ENCODE results near the gene APOBEC3A. TPM values are rescaled to one million over a fixed set of nuclear protein-coding genes. Genes with fewer than 3 reads are reported as not detected.
"Not testable (repeated sequence)": the region's sequence is repeated elsewhere in the genome, so short reads cannot be mapped to it uniquely, and the experiment has no call there.

APOBEC3A gene
- total RNA-seq, 1 donor from 2014 or later: 5.3 TPM

DNA sequence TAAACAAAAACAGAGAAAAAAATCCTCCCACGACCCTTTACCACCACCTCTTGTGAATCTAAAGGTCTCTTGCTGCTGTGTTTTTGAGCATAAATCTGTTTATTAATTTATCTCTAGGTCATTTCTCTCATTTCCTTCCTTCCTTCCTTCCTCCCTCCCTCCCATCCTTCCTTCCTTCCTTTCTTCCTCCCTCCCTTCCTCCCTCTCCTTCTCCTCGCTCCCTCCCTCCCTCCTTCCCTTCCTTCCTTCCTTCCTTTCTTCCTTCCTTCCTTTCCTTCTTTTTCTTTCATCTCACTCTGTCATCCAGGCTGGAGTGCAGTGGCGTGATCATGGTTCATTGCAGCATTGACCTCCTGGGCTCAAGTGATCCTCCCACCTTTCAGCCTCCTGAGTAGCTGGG, 13.5 kb upstream of the APOBEC3A start:
- no peak for ATAC-seq

DNA sequence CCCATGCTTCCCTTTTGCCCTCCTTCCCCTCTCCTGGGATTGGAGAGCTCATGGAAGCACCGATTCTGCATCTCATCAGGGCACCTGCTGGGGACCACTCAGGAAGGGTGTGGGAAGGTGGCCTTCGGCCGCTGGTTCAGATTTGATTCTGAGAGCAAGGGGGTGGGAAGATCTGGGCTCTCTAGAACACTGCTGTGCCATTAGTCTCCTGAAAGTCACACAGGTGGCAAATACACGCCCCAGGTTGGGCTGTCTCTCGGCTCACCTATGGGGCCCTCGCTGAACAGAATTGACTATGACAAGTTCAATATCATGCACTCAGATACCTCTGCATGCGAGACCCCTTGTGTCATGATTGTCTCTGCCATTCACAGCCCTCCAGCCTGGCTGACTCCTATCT, 12.8 kb upstream of the APOBEC3A start:
- no peak for ATAC-seq

DNA sequence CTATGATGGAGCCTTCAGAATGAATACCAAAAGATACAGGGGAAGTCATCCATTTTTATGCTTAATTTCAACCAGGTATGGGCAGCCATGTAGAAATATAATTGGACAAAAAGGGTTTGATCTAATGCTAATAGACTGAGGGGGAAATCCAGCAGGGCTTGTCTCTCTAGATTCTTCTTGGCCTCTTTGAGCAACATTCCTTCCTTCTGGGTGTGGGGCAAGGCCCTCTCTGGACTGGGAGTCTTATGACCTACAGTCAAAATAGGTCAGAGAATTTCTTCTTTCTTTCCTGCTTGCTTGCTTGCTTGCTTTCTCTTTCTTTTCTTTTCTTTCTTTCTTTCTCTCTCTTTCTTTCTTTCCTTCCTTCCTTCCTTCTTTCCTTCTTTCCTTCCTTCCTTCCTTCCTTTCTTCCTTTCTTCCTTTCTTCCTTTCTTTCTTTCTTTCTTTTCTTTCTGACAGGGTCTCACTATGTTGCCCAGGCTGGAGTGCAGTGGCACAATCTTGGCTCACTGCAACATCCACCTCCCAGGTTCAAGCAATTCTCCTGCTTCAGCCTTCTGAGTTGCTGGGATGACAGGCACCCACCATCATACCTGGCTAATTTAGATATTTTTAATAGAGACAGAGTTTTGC, 11.6 kb upstream of the APOBEC3A start:
- not testable (repeated sequence) for ATAC-seq

- no peak for ATAC-seq
These were observed 10.6 kb upstream of the APOBEC3A start for GRCh38 chr22:38946771-38947170.

DNA sequence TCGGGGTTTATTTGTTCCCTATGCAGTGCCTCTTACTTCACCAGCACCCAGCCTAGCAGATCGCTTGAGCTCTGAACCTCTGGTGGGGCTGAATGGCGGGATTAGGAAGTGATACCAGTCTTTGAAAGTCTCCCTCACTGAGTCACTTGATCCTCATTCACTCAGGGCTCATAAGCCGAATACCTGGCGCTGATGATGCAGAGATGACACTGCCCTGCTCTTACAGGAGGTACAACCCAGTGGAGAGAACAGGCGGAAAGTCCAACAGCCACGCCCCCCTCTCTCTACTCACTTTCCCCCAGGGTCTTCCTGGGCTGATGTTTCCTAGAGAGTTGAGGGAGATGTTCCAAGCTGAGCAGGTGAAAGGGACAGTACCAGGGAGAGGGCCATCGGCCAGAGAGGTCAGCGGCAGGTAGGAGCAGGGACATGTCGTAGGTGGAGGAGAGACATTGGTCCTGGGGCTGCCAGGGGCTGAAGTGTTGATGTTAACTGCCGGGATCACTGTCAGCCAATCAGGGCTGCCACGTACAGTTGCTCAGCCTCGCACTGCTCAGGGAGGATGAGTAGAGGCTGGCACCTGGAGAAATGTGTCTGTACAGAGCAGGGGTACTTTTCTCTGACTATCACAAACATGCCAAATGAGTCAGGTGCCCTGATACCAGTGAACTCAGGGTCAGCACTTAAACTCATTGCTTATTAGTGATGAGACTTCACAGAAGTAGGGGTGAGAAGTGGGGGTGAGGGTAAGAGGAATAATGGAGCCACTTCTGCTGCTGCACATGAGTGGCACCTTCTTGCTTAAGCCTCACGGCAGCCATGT, 9.9 kb upstream of the APOBEC3A start:
- ATAC-seq: peak; percentile 87

DNA sequence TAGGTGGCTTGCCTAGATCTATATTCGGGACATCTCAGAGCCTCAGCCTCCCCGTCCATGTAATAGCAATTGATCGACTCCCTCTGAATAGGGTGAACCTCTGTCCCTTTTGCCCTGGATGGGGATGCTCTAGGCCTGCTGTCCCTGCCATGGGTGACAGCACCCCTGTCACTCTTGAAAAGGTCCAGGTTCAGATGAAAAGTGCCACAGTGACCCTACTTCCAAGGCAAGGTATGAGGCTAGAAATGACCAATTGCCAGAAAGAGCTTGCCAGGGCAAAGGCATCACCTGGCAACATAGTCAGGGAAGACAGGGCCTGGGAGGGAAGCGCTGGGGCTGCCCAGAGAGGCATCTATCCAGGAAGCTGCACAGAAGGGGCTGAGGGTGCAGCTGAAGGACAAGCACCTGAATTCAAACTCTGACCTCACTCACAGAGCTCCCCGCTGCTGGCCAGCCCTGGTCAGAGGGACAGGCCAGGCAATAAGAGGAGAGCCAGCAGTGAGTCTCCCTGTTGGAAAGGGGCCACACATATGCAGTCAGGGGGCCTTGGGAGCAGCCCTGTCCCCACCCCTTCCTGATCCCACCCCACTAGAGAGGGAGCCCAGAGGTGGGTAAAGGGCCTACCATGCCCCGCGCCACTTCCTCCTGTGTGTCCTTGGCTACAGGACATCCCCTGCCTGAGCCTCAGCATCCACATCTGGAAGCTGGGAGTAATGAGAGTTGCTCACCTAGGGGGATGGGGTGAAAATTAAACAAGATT, 9.0 kb upstream of the APOBEC3A start:
- no peak for ATAC-seq

DNA sequence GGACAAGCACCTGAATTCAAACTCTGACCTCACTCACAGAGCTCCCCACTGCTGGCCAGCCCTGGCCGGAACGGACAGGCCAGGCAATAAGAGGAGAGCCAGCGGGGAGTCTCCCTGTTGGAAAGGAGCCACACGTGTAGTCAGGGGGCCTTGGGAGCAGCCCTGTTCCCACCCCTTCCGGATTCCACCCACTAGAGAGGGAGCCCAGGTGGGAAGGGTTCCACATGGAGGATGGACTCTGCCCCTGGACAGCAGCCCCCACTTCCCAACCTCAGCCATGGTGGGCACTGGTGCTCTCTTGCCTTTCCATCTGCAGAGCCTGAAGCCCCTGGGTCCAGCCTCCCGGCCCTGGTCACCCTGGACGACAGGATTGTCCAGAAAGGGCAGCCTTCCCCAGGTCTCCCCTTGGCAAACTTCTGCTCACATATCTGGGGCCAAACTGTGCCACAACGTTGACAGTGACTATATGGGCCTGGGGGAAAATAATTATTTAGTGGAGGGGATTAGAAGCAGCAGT, 7.5 kb upstream of the APOBEC3A start:
- ATAC-seq: no peak

GRCh38 chr22:38950527-38951295, 6.7 kb upstream of the APOBEC3A start:
- ATAC-seq: no peak

GRCh38 chr22:38951734-38952133, 5.7 kb upstream of the APOBEC3A start:
- no peak for ATAC-seq

DNA sequence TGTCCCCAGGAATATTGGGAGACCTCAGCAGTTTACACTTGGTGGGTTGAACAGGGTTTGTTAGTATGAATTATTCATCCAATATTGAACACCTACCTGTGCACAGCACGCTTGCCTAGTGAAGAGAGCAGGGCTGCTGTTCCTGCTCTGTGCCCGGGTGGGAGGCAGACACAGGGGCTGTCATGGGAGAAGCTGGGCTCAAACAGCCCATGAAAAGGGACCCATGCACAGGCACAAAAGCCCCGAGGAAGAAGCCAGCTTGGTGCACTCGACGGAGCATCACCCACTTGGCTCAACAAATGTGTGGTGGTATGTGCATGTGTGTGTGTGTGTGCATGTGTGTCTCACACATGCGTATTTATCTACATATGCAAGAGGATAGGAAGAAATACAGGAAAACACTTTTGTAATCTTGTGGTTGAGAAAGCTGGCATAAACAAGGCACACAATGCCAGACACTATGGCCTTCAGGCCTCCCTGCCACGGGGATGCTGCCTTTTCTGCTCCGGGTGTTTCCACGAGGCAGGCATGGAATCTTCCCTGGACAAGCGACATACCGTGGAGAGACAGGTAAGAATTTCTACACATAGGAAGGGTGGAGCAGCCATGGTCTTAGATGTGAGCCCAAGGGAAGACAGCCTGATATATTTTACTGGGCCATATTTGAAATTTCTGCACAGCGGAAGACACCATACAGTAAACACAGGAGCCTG, 5.0 kb upstream of the APOBEC3A start:
- no peak for ATAC-seq

- no peak for ATAC-seq
These were observed 4.3 kb upstream of the APOBEC3A start for GRCh38 chr22:38953091-38953490.

- ATAC-seq: peak; percentile 86
These were observed 3.6 kb upstream of the APOBEC3A start for GRCh38 chr22:38953577-38954413.

DNA sequence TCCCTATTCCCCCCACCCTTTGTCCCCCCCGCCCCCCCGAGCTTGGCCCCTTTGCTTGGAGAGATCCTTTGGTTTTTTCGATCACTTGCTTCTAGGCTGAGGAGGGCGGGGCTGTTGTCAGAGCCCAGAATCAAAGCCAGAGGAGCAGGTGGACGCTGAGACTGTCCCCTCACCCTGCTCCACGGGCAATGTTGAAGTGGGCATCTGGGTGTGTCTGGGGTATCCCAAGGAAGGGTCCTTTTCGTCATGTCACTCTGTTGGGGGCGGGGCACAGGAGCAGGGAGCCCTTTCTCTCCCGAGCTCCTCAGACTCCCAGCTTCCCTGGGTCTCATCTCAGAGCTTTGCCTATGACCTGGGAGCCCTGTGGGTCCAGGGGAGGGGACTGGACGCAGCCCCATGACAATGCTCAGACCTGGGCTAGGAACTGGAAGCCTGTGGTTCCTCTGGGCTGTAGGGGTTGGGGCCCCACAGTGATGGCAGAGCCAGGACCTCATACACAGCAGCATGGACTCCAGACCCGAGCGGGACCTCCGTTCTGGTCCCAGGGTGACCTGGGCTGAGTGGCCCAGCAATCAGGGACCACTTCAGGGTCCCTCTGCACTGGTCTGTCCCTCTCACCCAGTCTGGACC, 2.9 kb upstream of the APOBEC3A start:
- ATAC-seq: no peak

- ATAC-seq: no peak
These were observed 2.0 kb upstream of the APOBEC3A start for GRCh38 chr22:38955250-38955905.

DNA sequence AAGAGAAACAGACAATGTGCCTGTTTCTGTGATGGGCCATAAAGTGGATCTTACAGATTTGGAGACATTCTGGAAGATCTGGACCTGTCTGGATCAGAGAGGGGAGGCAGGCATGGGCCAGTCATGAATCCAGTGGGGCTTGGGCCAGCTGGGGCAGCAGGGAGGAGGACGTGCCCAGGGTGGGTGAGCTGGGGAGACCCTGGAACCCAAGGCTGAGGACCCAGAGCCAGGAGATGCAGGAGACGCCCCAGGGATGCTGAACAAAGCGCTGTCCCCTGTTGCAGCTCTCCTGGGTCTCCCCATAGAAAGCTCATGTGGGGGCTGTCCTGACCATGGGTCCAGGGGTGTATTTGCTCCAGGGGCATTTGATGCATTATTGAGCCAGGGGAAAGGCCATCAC, 1.5 kb upstream of the APOBEC3A start:
- ATAC-seq: no peak

- no peak for ATAC-seq
These were observed 858 bp upstream of the APOBEC3A start for GRCh38 chr22:38956551-38956950.

DNA sequence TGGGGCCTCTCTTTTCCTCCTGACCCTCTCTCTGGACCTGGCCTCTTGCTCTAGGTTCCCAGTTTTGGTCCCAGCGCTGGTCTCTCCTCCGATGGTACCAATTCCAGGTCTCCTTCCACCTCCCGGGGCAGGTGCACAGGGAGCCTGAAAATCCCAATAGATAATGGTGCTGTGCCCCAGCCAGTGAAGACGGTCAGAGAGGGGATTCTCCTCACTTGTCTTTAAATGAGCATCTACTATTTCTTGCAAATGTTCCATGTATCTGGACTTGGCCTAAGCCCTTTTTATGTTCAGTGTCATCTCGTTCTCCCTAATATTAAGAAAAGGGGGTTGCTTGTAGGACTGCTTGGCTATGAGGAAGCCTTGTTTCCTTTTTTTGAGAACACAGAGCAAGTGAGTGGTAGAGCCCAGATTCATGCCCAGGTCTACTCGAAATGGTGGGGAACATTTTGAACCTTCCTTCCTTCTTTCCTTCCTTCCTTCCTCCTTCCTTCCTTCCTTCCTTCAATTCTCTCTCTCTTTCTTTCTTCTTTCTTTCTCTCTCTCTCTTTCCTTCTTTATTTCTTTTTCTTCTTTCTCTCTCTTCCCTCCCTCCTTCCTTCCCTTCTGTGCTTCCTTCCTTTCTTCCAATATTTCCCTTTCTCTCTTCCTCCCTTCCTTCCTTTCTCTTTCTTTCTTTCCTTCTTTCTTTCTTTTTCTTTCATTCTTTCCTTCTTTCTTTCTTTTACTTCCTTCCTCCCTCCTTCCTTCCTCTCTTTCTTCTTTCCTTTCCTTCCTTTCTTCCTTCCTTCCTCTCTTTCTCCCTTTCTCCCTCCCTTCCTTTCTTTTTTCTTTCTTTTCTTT, 620 bp downstream of the APOBEC3A start:
- ATAC-seq: no peak

DNA sequence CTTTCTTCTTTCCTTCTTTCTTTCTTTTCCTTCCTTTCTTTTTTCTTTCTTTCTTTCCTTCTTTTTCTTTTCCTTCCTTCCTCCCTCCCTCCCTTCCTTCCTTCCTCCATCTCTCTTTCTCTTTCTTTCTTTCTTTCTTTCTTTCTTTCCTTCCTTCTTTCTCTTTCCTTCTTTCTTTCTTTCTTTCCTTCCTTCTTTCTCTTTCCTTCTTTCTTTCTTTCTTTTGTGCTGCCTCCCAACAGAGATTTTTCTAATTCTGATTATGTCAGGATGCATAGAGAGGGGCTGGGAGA, 1.2 kb downstream of the APOBEC3A start:
- not testable (repeated sequence) for ATAC-seq

- ATAC-seq: no peak
These were observed 2.2 kb downstream of the APOBEC3A start for GRCh38 chr22:38959590-38959989.

Measured in esophagus mucosa (tissue), 1 donor.